HG02885 (cell line): ENCODE data around the gene PRPS1.

Experiments
- ATAC-seq: cut with Tn5 transposase; IDR thresholded peaks from one replicate; pipeline ENCODE4 v1.9.1; 2021; ENCODE audit warnings: mild to moderate bottlenecking; ENCODE audit not compliant: unreplicated experiment, poor library complexity

The PRPS1 gene

DNA sequence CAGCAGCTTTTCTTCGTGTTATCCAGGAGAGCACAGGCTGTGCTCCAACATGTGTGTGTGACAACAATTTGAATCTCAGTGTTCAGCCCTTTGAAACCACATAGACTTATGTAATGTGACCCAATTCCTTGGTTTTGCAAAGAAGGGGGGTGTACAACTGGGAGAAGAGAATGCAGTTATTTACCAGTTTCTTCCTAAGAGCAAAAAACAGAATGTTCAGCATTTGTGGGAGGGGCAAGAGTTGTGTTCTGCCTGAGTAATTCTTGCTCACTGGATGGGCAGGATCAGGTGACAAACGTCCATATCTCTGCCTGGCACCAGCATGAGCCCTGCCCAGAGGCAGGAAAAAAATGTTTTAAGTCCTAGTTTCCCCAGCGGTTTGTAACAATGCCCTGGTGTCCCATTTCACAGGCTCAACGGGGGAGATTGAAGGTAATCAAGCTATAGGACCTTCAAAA, 72.0 kb downstream of the PRPS1 start:
- ATAC-seq: no peak
